Limb (tissue), 2 donors: ENCODE measurements around the gene SRCIN1.
"Not testable (repeated sequence)": the region's sequence is repeated elsewhere in the genome, so short reads cannot be mapped to it uniquely, and the experiment has no call there.

Experiments
- DNase-seq, 2 donors: peaks; one replicate each; pipeline ENCODE4 v3.0.0-alpha.2; 2016; ENCODE audit errors: extremely low spot score in 2 of 2

The SRCIN1 gene

GRCh38 chr17:38511150-38512108, 94.3 kb downstream of the SRCIN1 start:
- DNase-seq: no peak

GRCh38 chr17:38510421-38511149, 95.2 kb downstream of the SRCIN1 start:
- peak; percentile 6 to 75 for DNase-seq

GRCh38 chr17:38509772-38510420, 95.9 kb downstream of the SRCIN1 start:
- peak; percentile 32 to 64 for DNase-seq

- peak; percentile 75 to 90 for DNase-seq
These were observed 96.6 kb downstream of the SRCIN1 start for GRCh38 chr17:38508954-38509771.

- DNase-seq: no peak
These were observed 97.2 kb downstream of the SRCIN1 start for GRCh38 chr17:38508570-38508950.

- DNase-seq: no peak
These were observed 97.7 kb downstream of the SRCIN1 start for GRCh38 chr17:38507921-38508569.

GRCh38 chr17:38507436-38507835, 98.3 kb downstream of the SRCIN1 start:
- no peak for DNase-seq

- DNase-seq: no peak
These were observed 101.5 kb downstream of the SRCIN1 start for GRCh38 chr17:38504216-38504615.

GRCh38 chr17:38503286-38503913, 102.4 kb downstream of the SRCIN1 start:
- not testable (repeated sequence) for DNase-seq

GRCh38 chr17:38501718-38502117, 104.0 kb downstream of the SRCIN1 start:
- DNase-seq: not testable (repeated sequence)

- not testable (repeated sequence) for DNase-seq
These were observed 106.5 kb downstream of the SRCIN1 start for GRCh38 chr17:38499230-38499629.

GRCh38 chr17:38498353-38498752, 107.4 kb downstream of the SRCIN1 start:
- DNase-seq: no peak

GRCh38 chr17:38497656-38498055, 108.1 kb downstream of the SRCIN1 start:
- DNase-seq: not testable (repeated sequence)

GRCh38 chr17:38494152-38494551, 111.6 kb downstream of the SRCIN1 start:
- DNase-seq: not testable (repeated sequence)

GRCh38 chr17:38492067-38493040, 113.4 kb downstream of the SRCIN1 start:
- peak; percentile 81 to 91 for DNase-seq

- DNase-seq: not testable (repeated sequence)
These were observed 114.2 kb downstream of the SRCIN1 start for GRCh38 chr17:38491346-38492066.

GRCh38 chr17:38489774-38490173, 116.0 kb downstream of the SRCIN1 start:
- DNase-seq: not testable (repeated sequence)

GRCh38 chr17:38485681-38486298, 120.0 kb downstream of the SRCIN1 start:
- not testable (repeated sequence) for DNase-seq
